GM18870 (cell line): ENCODE measurements around the gene FAR2.
"Not testable (repeated sequence)": the region's sequence is repeated elsewhere in the genome, so short reads cannot be mapped to it uniquely, and the experiment has no call there.

Source experiments
- ATAC-seq: cut with Tn5 transposase; IDR thresholded peaks from one replicate; pipeline ENCODE4 v1.9.1; 2021; ENCODE audit warnings: moderate library complexity; ENCODE audit not compliant: unreplicated experiment

The FAR2 gene

GRCh38 chr12:29273178-29273843 is 124.2 kb downstream of the FAR2 start:
- no peak for ATAC-seq

DNA sequence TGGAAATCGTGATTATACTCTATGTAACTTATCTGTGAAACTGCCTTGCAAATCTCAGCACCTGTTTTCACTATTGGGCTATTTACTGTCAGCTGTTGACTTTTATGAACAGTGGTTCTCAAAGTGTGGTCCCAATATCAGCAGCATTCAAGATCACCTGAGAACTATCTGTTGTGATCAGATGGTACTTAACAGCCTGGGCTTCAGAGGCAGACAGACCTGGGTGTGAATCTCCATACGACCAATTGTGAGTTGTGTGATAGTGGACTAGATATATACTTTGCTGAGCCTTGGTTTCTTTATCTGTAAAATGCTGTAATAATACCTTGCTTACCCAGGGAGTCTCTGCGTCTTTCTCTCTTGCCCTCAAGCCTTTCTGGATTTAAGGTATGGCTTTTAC is 126.8 kb downstream of the FAR2 start:
- no peak for ATAC-seq

- ATAC-seq, result no peak
Measured at GRCh38 chr12:29277231-29277630, 128.2 kb downstream of the FAR2 start.

DNA sequence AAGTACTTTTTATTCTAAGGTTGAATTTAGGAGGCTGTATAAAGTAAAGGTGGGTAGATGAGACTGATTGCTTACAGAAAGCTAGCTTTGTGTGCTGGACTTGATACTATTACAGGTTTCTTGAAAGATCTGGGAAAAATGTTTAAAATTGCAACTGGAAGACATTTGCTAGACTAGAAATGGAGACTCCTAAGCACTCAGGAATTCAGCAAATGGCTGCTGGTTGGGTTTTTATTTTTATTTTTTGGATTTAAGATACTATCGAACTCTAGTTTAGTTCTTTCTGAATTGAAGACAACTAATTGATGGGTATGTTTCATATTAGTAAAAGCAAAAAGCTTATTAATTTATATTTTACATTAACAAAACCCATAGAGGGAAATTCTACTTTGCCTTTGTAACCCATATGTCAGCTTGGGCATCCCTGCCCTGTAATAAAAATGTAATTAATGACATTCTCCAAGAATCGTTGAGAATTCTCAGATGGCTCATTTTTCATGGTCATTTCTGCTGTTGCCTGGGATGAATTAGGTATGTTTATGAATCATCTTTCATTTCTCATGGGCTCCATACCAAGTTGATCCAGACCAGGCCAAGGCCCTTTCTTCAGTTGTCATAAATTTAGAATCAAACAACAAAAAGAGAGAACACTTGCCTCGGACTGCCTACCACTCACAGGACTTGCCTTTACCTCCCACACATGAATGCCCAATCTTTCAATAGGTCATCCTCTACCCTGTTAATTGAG is 129.8 kb downstream of the FAR2 start:
- ATAC-seq, result no peak

- ATAC-seq, result no peak
Measured at GRCh38 chr12:29281371-29282005, 132.4 kb downstream of the FAR2 start.

GRCh38 chr12:29282031-29282816 is 133.1 kb downstream of the FAR2 start:
- ATAC-seq, result no peak

- no peak for ATAC-seq
Measured at GRCh38 chr12:29283969-29284700, 135.1 kb downstream of the FAR2 start.

DNA sequence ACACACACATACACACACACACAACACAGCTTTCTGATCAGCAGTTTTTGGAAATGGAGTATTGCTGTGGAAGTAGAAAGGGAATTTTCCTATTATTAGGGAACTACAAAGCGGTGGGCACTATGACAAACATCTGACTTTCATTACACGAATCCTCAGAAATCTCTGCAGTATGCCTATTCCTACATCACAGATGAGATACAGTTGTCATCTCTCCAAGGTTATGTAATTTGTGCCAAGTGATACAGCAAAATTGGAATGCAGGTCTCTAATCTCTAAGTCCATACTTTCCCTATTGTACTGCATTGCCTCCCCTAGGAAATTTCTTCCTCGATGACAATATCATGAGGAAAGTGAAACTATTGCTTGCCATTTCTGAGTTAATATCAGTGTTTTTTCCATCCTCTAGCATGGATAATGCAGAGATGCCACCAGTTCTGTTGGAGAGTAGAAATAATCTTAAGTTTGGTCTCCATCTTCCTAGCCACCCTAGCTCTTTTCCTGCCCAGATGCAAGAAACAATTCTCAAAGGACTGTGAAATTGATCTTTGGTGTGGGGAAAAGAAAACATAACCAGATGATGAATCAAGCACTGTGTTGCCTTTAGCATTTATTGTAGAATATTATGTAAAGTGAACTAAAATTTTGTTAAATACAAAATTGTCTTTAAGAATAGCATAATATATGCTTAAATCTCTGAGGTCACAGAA is 137.2 kb downstream of the FAR2 start:
- ATAC-seq, result no peak

- no peak for ATAC-seq
Measured at GRCh38 chr12:29287622-29288021, 138.5 kb downstream of the FAR2 start.

DNA sequence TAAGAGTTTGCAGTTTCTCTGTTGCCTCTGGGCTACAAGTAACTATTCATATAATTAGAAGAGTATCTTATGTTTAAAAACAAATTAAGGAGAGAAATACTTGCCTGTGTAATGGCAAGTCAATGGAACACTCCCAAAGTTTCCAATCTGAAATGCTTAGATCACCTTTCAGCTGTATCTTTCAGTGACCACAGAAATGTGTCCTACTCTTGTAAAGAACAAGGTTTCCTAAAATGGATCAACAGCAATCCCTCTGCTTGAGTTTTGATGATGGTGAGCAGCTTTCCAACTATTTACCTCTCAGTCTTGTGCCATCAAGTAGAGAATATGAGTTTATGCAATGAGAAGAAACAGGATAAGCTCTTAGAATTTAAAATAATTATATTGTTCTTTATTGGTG is 139.0 kb downstream of the FAR2 start:
- ATAC-seq, result no peak

GRCh38 chr12:29290475-29290874 is 141.4 kb downstream of the FAR2 start:
- ATAC-seq, result not testable (repeated sequence)

- no peak for ATAC-seq
Measured at GRCh38 chr12:29291226-29291625, 142.1 kb downstream of the FAR2 start.

DNA sequence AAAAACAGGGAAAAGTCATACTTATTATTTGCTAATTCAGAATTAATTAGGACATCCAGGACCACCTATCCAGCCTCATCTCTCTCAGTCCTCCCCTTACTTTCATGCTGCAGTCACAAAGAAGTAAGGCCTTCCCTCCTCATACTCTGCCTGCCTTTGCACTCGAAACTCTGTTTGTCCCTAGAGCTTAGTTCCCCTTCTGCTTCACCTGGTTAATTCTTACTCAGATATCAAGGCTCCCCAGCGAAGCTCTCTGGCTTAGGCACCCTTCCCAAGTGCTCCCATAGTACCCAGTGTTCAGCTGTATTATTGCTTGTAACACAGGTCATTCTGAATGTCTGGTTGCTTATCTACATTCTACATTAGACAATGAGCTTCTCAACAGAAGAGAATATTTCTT is 150.6 kb downstream of the FAR2 start:
- no peak for ATAC-seq

DNA sequence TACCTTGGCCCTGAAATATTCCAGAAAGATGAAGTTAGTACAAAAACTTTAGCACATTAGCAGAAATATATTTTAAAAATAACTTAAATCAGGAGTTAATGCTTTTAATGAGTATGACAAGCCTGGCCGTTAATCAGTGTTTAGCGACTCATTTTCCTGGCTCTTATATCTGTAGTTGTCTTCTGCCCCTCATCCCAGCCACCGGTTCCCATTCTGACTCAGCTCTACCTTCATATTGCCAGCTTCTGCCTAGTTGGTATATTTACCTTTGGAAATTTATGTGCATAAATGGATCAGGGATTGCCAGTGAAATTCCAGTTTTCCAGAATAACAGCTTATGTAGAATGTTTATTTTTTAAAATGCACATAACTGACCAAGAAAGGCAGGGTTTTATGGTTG is 152.0 kb downstream of the FAR2 start:
- no peak for ATAC-seq

GRCh38 chr12:29304388-29304787 is 155.3 kb downstream of the FAR2 start:
- no peak for ATAC-seq

GRCh38 chr12:29306266-29306665 is 157.2 kb downstream of the FAR2 start:
- ATAC-seq, result no peak

GRCh38 chr12:29306682-29307081 is 157.6 kb downstream of the FAR2 start:
- no peak for ATAC-seq

DNA sequence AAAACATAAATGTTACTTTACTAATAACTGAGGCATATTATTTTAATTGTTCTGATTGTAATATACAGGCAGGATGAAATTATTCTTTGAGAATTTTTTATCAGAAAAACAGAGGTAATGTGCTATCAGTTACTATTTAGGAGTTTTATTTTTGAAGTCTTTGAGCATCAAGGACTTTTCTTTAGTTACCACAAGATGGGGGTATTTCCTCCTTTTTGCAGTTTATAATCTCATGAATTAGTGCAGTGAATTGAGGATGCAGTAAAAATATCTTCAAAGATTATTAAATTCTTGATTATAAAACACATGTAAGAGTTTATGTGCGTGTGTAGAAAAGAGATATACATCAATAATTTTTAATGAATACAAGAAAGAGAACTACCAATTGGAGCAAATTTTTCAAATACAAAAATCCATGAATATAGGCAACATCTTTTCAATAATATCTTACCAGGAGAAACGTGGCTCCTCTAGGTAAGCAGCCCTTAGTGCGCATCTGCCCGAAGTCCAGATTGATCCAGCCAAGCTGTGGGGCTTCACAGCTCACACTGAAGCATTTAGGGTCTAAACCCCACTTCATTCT is 160.3 kb downstream of the FAR2 start:
- no peak for ATAC-seq

DNA sequence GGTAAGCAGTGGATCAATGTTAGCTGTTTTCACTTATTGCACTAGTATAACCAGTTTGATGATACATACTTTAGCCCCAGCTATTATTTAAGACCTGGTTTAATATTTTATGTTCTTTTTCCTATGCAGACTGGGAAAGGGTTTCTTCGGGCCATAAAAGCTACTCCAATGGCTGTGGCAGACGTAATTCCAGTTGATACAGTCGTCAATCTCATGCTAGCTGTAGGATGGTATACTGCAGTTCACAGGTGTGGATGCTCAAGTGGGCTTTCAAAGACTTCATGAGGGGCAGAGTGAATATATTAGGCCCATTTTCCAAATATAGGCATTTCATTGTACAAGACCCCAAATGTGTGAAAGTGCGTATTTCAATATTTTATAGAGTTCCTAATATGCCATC is 161.8 kb downstream of the FAR2 start:
- ATAC-seq, result no peak

- ATAC-seq, result no peak
Measured at GRCh38 chr12:29314416-29314815, 165.3 kb downstream of the FAR2 start.
